Aorta (tissue), 5 donors: Measurements from ENCODE around the gene MACROH2A1. TPM values are rescaled to one million over a fixed set of nuclear protein-coding genes. Genes with fewer than 3 reads are reported as not detected.

ENCODE experiments used
- ATAC-seq: fragments of 200-7000 bp; cut with Tn5 transposase; one replicate; pipeline ENCODE4 v1.9.1; 2022; ENCODE audit warnings: moderate library complexity; ENCODE audit not compliant: low FRiP score
- DNase-seq, 2 donors: peaks; one replicate each; pipeline ENCODE4 v3.0.0-alpha.2; 2020
- H3K27ac ChIP-seq, 2 donors: one replicate each; pipeline ENCODE4 v1.5.1; 2013; ENCODE audit warnings: low read length in 2 of 2, mild to moderate bottlenecking in 2 of 2, moderate library complexity in 2 of 2, control low read depth in 1 of 2, inconsistent platforms in 1 of 2, low read depth in 1 of 2
- H3K27me3 ChIP-seq, 2 donors: one replicate each; pipeline ENCODE4 v1.6.1; 2013; ENCODE audit warnings: control low read depth in 1 of 2, low read length in 1 of 2, mild to moderate bottlenecking in 1 of 2, moderate library complexity in 1 of 2; ENCODE audit not compliant: insufficient read depth in 2 of 2, control insufficient read depth in 1 of 2
- H3K36me3 ChIP-seq, 2 donors: one replicate each; pipeline ENCODE4 v1.6.1; 2013; ENCODE audit warnings: control low read depth in 1 of 2, low read length in 1 of 2, mild to moderate bottlenecking in 1 of 2; ENCODE audit not compliant: insufficient read depth in 2 of 2, control insufficient read depth in 1 of 2
- H3K4me1 ChIP-seq, 2 donors: one replicate each; pipeline ENCODE4 v1.6.1; 2013; ENCODE audit warnings: low read length in 2 of 2, control low read depth in 1 of 2, mild to moderate bottlenecking in 1 of 2, moderate library complexity in 1 of 2; ENCODE audit not compliant: insufficient read depth in 2 of 2, control insufficient read depth in 1 of 2
- H3K4me3 ChIP-seq, 2 donors: one replicate each; pipeline ENCODE4 v1.5.1; 2013; ENCODE audit warnings: low read length in 2 of 2, control low read depth in 1 of 2, mild to moderate bottlenecking in 1 of 2
- H3K9me3 ChIP-seq: one replicate; pipeline ENCODE4 v1.6.1; 2013; ENCODE audit warnings: mild to moderate bottlenecking, low read length; ENCODE audit not compliant: control insufficient read depth
- WGBS, 2 donors: extraction: QIAGEN DNeasy Blood & Tissue Kit; methylation state at CpG; one replicate each; pipeline ENCODE4 v1.1.7; 2013; 5-methylcytosine and 5-hydroxymethylcytosine counted together
- intact Hi-C, 2 donors: fragments of 100-400 bp; cut with DNase I; formaldehyde crosslinking; loops; one replicate each; pipeline versions ENCODE4 v1.14.2 to v1.15.0; 2022
- polyA plus RNA-seq, 2 donors: library from polyadenylated mRNA; stranded (reverse); fragments of 200-250 nt; gene quantifications; one replicate each; pipeline ENCODE4 v1.2.3, GENCODE V29; 2013
- total RNA-seq, 2 donors: library from RNA; stranded (reverse); fragmentation: NEBNext Ultra II Directional; extraction: Animal tissue kit (Norgen Biotek cat#: 25700); gene quantifications; one replicate each; pipeline ENCODE4 v1.2.1, GENCODE V29; 2021
- donor health status: healthy with polysubstance abuse.
- donor health status: Bipolar disorder and iron deficiency.
- donor health status: DM: no; HTN: no; CAD: no.
- donor health status: DM: no; HTN: no; CAD: no.
- donor health status: DM: yes; HTN: yes; CAD: no.

Gene MACROH2A1
- total and polyA plus RNA-seq, 4 donors: 79.6 to 113 (median 106) TPM

DNA sequence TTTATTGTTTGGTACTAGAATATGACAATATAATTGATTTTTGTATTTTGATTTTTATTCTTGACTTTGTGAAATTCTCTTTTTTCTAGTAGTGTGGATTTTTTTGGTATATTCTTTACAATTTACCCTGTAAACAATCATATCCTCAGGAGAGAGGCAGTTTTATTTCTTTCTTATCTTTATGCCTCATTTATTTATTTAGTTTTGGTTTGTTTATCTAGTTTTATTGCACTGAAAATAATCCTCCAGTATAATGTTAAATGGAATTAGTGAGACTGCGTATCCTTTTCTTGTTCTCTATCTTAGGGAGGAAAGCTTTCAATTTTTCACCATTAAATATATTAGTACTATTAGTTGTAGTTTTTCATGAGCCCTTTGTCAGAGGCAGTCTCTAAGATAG lies 109.4 kb downstream of the MACROH2A1 start:
- Histone ChIP-seq H3K4me3 (no peak overlapping the region), H3K27me3 (no peaks in the 10 kb centered on the region), H3K27ac (no peak overlapping the region), H3K4me1 (no peaks in the 10 kb centered on the region), H3K9me3 (no peaks in the 10 kb centered on the region), H3K36me3 (no peaks in the 10 kb centered on the region)
- intact Hi-C loops: no loop called here
- no peak for DNase-seq
- 92 to 97% methylated on average over 1 of the region's 1 CpG for WGBS, 2 donors
- ATAC-seq: no peak

GRCh38 chr5:135287551-135287950 lies 111.5 kb downstream of the MACROH2A1 start:
- DNase-seq (no peak), ATAC-seq (no peak)
- 88 to 95% methylated on average over 2 of the region's 2 CpGs for WGBS, 2 donors
- Histone ChIP-seq H3K27me3 (no peaks in the 10 kb centered on the region), H3K4me3 (no peak overlapping the region), H3K4me1 (no peaks in the 10 kb centered on the region), H3K27ac (no peak overlapping the region), H3K9me3 (no peaks in the 10 kb centered on the region), H3K36me3 (no peaks in the 10 kb centered on the region)
- intact Hi-C loops: no loop called here

Other genes starting within 250 kb of the MACROH2A1 start
- not detected for gene DCANP1, start 48.1 kb upstream of the MACROH2A1 start, total RNA-seq
- under 1 TPM in 1 of 2 donors, not detected in 1; 0.10 TPM for gene DCANP1, start 48.1 kb upstream of the MACROH2A1 start, polyA plus RNA-seq
- under 1 TPM in 1 of 2 donors, not detected in 1; 0.24 TPM for gene TIFAB, start 53.1 kb upstream of the MACROH2A1 start, total RNA-seq
- gene TIFAB, start 53.1 kb upstream of the MACROH2A1 start, polyA plus RNA-seq: not detected
- not detected for gene NEUROG1, start 136.7 kb upstream of the MACROH2A1 start, total RNA-seq
- not detected for gene NEUROG1, start 136.7 kb upstream of the MACROH2A1 start, polyA plus RNA-seq
- gene CXCL14, start 179.8 kb upstream of the MACROH2A1 start, total RNA-seq: 100 to 1,000 TPM in 1 of 2 donors, 10 to 100 TPM in 1; 97.1 to 219 TPM
- gene CXCL14, start 179.8 kb upstream of the MACROH2A1 start, polyA plus RNA-seq: 1 to 10 TPM in 1 of 2 donors, under 1 TPM in 1; 0.74 to 1.6 TPM